Type B pancreatic cell (in vitro differentiated cells): ENCODE measurements around the gene CYRIA. TPM values are rescaled to one million over a fixed set of nuclear protein-coding genes. Genes with fewer than 3 reads are reported as not detected.

ENCODE experiments used
- DNase-seq: peaks from one replicate; pipeline ENCODE4 v3.0.0; 2021; ENCODE audit warnings: mixed read lengths; ENCODE audit not compliant: unreplicated experiment; ENCODE audit errors: extremely low spot score
- H3K27ac Mint-ChIP-seq: 2 replicates; pipeline ENCODE4 v1.8.0; 2021; ENCODE audit warnings: mild to moderate bottlenecking, mixed read lengths
- H3K27me3 Mint-ChIP-seq: 2 replicates; pipeline ENCODE4 v1.8.0; 2021; ENCODE audit warnings: mixed read lengths
- H3K36me3 Mint-ChIP-seq: 2 replicates; pipeline ENCODE4 v1.8.0; 2021; ENCODE audit warnings: mixed read lengths
- H3K4me1 Mint-ChIP-seq: one replicate; pipeline ENCODE4 v1.8.0; 2021; ENCODE audit warnings: mixed read lengths; ENCODE audit not compliant: unreplicated experiment
- H3K4me3 Mint-ChIP-seq: 2 replicates; pipeline ENCODE4 v1.8.0; 2021; ENCODE audit warnings: mild to moderate bottlenecking, mixed read lengths
- H3K9me3 Mint-ChIP-seq: 2 replicates; pipeline ENCODE4 v1.8.0; 2021; ENCODE audit warnings: mixed read lengths
- total RNA-seq: library from RNA; stranded (reverse); gene quantifications from 2 replicates; pipeline ENCODE4 v1.2.1, GENCODE V29; 2021; ENCODE audit warnings: low replicate concordance
- TF ChIP-seq, protein P1 (sequence below): fragments of 200-600 bp; sonication (generic); conservative IDR thresholded peaks from 2 replicates; pipeline ENCODE4 v1.5.0; 2021; ENCODE audit warnings: antibody characterized with exemption, mild to moderate bottlenecking

The CYRIA gene
- total RNA-seq, 1 donor from 2014 or later, result 6.5 TPM

GRCh38 chr2:16674154-16674553 lies 8.5 kb upstream of the CYRIA start:
- TF ChIP-seq, protein P1, sequence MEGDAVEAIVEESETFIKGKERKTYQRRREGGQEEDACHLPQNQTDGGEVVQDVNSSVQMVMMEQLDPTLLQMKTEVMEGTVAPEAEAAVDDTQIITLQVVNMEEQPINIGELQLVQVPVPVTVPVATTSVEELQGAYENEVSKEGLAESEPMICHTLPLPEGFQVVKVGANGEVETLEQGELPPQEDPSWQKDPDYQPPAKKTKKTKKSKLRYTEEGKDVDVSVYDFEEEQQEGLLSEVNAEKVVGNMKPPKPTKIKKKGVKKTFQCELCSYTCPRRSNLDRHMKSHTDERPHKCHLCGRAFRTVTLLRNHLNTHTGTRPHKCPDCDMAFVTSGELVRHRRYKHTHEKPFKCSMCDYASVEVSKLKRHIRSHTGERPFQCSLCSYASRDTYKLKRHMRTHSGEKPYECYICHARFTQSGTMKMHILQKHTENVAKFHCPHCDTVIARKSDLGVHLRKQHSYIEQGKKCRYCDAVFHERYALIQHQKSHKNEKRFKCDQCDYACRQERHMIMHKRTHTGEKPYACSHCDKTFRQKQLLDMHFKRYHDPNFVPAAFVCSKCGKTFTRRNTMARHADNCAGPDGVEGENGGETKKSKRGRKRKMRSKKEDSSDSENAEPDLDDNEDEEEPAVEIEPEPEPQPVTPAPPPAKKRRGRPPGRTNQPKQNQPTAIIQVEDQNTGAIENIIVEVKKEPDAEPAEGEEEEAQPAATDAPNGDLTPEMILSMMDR, result no peak
- H3K9me3 Mint-ChIP-seq, result peaks cover 14% of the 10 kb centered on the region
- H3K4me1 Mint-ChIP-seq, result peaks cover 8% of the 10 kb centered on the region
- H3K27ac Mint-ChIP-seq, result no peak overlapping the region
- peaks cover 3% of the 10 kb centered on the region for H3K27me3 Mint-ChIP-seq
- no peak for DNase-seq
- H3K4me3 Mint-ChIP-seq, result no peak overlapping the region
- H3K36me3 Mint-ChIP-seq, result no peaks in the 10 kb centered on the region

DNA sequence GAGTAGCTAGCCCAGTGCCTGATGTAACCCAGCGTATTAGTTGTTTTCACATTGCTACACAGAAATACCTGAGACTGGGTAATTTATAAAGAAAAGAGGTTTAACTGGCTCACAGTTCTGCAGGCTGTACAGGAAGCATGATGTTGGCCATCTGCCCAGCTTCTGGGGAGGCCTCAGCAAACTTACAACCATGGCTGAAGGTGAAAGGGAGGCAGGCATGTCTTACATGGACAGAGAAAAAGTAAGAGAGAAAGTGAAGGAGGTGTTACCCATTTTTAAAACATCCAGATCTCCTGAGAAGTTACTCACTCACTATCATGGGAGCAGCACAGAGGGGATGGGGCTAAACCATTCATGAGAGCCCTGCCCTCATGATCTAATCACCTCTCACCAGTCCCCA lies 6.1 kb upstream of the CYRIA start:
- Mint-ChIP-seq H3K9me3 (peaks cover 10% of the 10 kb centered on the region), H3K4me3 (no peak overlapping the region), H3K4me1 (peaks cover 13% of the 10 kb centered on the region), H3K27ac (no peak overlapping the region), H3K36me3 (no peaks in the 10 kb centered on the region), H3K27me3 (peaks cover 12% of the 10 kb centered on the region)
- TF ChIP-seq, protein P1, result no peak
- DNase-seq, result no peak

GRCh38 chr2:16669388-16669787 lies 3.8 kb upstream of the CYRIA start:
- TF ChIP-seq, protein P1, result no peak
- H3K36me3 Mint-ChIP-seq, result no peaks in the 10 kb centered on the region

DNA sequence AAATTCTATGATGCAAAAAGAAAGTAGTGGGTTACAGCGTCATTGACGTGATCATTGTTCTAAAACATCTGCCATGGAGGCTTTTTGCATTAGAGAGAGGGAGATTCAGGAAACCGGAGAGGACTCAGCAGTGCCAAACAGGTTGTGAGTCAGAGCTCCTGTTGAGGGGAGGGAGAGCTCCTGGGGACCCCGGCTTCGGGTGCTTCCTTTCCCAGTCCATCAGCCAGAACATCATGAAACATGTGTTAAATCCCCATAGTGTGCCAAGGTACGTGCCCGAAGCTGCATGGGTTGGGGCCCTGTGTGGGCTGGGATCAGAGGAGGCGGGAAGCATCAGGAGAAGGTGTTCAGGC lies 791 bp upstream of the CYRIA start:
- no peak for DNase-seq
- Mint-ChIP-seq H3K4me1 (peaks cover 30% of the 10 kb centered on the region), H3K36me3 (peaks cover under 1% of the 10 kb centered on the region), H3K27ac (peak overlapping the region; percentile 32), H3K27me3 (peaks cover 26% of the 10 kb centered on the region), H3K4me3 (peak overlapping the region; percentile 85), H3K9me3 (no peaks in the 10 kb centered on the region)
- TF ChIP-seq, protein P1, result no peak

More at GRCh38 chr2:16669388-16669787, 3.8 kb upstream of the CYRIA start:
- no peak overlapping the region for H3K27ac Mint-ChIP-seq
- peaks cover 21% of the 10 kb centered on the region for H3K27me3 Mint-ChIP-seq
- no peak for DNase-seq
- peaks cover 26% of the 10 kb centered on the region for H3K4me1 Mint-ChIP-seq
- H3K9me3 Mint-ChIP-seq, result peaks cover 5% of the 10 kb centered on the region
- no peak overlapping the region for H3K4me3 Mint-ChIP-seq

GRCh38 chr2:16664809-16665747 lies 556 bp downstream of the CYRIA start:
- Mint-ChIP-seq H3K4me1 (peaks cover 30% of the 10 kb centered on the region), H3K9me3 (no peaks in the 10 kb centered on the region), H3K4me3 (peak overlapping the region; percentile 90), H3K27me3 (peaks cover 28% of the 10 kb centered on the region), H3K27ac (peak overlapping the region; percentile 79), H3K36me3 (peaks cover 3% of the 10 kb centered on the region)
- no peak for DNase-seq
- TF ChIP-seq, protein P1, result no peak
